Myocyte (in vitro differentiated cells): ENCODE measurements around the gene IGLL1. TPM values are rescaled to one million over a fixed set of nuclear protein-coding genes. Genes with fewer than 3 reads are reported as not detected.

ENCODE experiments used
- DNase-seq: peaks from one replicate; pipeline ENCODE4 v3.0.0-alpha.2; 2012; ENCODE audit warnings: low read depth
- total RNA-seq: library from RNA; depleted of rRNA; stranded (reverse); fragments of >200 nt; gene quantifications from 2 replicates; pipeline ENCODE4 v1.2.3, GENCODE V29; 2014

IGLL1 gene
- total RNA-seq, 1 donor from 2014 or later, result not detected

GRCh38 chr22:23530106-23530505 is 50.0 kb downstream of the IGLL1 start:
- DNase-seq, result no peak

- no peak for DNase-seq
Observed at GRCh38 chr22:23529166-23530103, 50.7 kb downstream of the IGLL1 start.

DNA sequence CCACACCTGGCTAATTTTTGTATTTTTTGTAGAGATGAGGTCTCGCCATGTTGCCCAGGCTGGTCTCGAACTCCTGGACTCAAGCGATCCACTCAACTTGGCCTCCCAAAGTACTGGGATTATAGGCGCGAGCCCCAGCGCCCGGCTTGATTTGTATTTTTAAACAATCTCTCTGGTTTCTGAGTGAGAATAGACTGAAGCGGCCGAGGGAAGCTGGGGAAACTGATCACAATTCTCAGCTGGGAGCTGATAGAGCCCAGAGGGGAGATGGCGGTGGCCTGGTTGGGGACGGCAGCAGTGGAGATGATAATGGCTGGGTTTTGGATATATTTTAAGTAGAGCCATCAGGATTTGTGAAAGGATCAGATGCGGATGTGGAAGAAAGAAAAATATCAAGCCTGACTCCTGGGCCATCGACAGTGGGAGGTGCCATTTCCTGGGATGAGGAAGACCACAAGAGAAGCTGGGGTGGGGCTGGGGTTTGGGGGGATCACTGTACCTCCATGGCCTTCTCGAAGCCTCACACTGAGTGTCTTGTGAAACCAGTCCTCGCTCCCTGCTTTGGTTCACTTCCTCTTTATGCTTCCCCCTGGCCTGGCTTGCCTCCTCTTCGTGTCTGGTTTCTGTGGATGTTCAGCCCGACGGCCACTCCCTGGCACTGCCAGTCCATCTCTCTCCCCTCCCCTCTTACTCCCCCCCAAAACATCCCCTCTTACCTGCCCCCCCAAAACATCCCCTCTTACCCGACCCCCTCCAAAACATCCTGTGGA is 51.9 kb downstream of the IGLL1 start:
- no peak for DNase-seq

DNA sequence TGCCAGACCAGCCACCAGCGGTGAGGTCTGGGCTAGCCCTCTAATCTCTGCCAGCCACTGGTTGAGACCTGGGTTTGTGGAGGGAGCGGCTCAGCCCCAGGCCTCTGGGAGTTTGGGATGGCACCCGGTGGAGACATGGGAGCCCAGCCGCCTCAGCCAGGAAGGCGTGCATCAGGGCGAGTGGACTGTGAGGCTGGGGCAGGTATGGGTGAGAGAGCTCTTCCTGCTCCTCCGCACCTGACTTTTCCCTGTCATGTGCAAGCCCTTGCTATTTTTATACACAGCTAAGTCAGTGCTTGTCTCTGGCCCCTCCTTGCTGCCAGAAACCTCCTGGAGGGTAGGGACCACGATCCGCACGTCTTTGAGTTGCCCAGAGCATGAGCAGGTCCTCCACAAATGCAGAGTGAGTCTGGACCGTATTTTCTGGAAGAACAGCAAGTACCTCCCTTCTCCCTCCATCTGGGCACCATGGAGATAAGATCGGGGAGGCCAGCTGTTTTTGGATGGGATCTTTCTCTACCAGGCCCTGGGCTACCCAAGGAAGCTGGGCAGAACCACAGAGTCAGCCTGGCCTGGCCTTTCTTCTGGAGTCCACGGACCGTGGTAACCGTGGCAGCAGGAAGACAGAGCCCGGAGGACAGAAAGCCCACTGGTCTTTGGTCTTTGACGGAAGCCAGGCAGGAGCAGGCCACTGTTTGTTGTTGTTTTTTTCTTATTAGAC is 53.3 kb downstream of the IGLL1 start:
- no peak for DNase-seq

GRCh38 chr22:23525510-23525909 is 54.6 kb downstream of the IGLL1 start:
- DNase-seq, result no peak

GRCh38 chr22:23524226-23524625 is 55.9 kb downstream of the IGLL1 start:
- DNase-seq, result no peak

DNA sequence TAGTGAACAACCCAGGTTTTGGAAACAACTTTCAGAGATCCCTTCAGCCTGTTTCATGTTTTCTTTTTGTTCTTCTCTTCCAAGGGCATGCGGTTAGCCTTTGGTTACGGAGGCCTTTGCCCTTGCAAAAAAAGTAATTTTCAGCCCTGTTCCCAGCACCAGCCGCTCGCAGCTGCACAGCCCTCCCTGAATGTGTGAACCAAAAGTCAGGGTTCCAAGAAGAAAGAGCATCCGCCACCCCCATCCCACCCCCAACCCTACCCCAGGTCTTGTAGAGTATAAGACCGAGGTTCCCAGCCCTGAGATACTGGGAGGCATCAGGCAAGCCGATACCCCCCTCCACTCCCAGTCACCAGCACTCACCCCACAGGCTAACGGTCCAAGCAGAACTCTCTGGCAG is 56.4 kb downstream of the IGLL1 start:
- DNase-seq, result no peak

Other genes with a start within 250 kb of the IGLL1 start
- gene DRICH1, start 52.0 kb upstream of the IGLL1 start, total RNA-seq, result 0.21 and 0.26 TPM in 2 replicates
- 0.40 and 2.3 TPM in 2 replicates for gene RGL4, start 110.7 kb upstream of the IGLL1 start, total RNA-seq
- gene ZNF70, start 170.8 kb upstream of the IGLL1 start, total RNA-seq, result 3.0 and 3.2 TPM in 2 replicates
- 0.51 TPM in 1 of 2 replicates, not detected in the other for gene VPREB3, start 174.1 kb upstream of the IGLL1 start, total RNA-seq
- gene C22orf15, start 182.7 kb upstream of the IGLL1 start, total RNA-seq, result 1.2 TPM in 1 of 2 replicates, not detected in the other
- 2.7 and 19.8 TPM in 2 replicates for gene CHCHD10, start 187.7 kb upstream of the IGLL1 start, total RNA-seq
- gene MMP11, start 192.6 kb upstream of the IGLL1 start, total RNA-seq, result 51.5 and 67.7 TPM in 2 replicates
- gene SMARCB1, start 206.7 kb upstream of the IGLL1 start, total RNA-seq, result 58.8 and 62.9 TPM in 2 replicates